Measurements from ENCODE around the gene MEGF11. TPM values are rescaled to one million over a fixed set of nuclear protein-coding genes. Genes with fewer than 3 reads are reported as not detected.
"Not testable (repeated sequence)": the region's sequence is repeated elsewhere in the genome, so short reads cannot be mapped to it uniquely, and the experiment has no call there.

The MEGF11 gene
- total RNA-seq, 5 donors from 2014 or later (not counting 1 experiment from before 2014, with no cell fraction given): 0.20 TPM; not detected in 4

GRCh38 chr15:65869126-65869953, 384.2 kb downstream of the MEGF11 start, which contains the start of gene RAB11A:
Gene RAB11A (plus strand): TSS chr15:65869491. CDS start chr15:65869586, 95 bp downstream.
- Mint-ChIP-seq H3K27ac (peak within 1 kb of the TSS; percentile 97), H3K27me3 (no peaks in the 10 kb centered on the region), H3K9me3 (no peaks in the 10 kb centered on the region), H3K4me1 (peaks cover 28 to 39% (median 35%) of the 10 kb centered on the region in 3 donors), H3K36me3 (peaks cover under 1% of the 10 kb centered on the region), H3K4me3 (peak within 1 kb of the TSS; percentile 95 to 100 (median 98))
- DNase-seq (peak; percentile 88 to 96 (median 93)), ATAC-seq (replicated peaks in 1 of 4) (peak; percentile 93 to 94 (median 94))
- under 1% methylated on average over 59 of the region's 62 CpGs for WGBS (ENCODE audit: insufficient coverage)
- Histone ChIP-seq H3K4me1 (ENCODE audit: control insufficient read depth in 1 of 2, extremely low read depth in 1 of 2, insufficient read depth in 2 of 2, low read length in 2 of 2) (peaks cover 0 to 27% of the 10 kb centered on the region in 2 experiments), H3K27me3 (replicated peaks in 1 of 2; ENCODE audit: control insufficient read depth in 2 of 2, extremely low read depth in 1 of 2, insufficient read depth in 2 of 2, low read length in 1 of 2) (no peaks in the 10 kb centered on the region), H3K4me3 (ENCODE audit: control insufficient read depth in 1 of 2, extremely low read depth in 1 of 2, low read length in 1 of 2) (peak within 1 kb of the TSS; percentile 89 to 99), H3K9me3 (no peaks in the 10 kb centered on the region), H3K36me3 (ENCODE audit: control insufficient read depth in 2 of 2, extremely low read depth in 1 of 2, insufficient read depth in 1 of 2, low read length in 1 of 2) (no peaks in the 10 kb centered on the region), H3K27ac (ENCODE audit: low read length) (peak within 1 kb of the TSS; percentile 98)
- POLR2A ChIA-PET: interaction anchor here (0.5 to 1.7 kb wide), 12 partner anchors 9 to 238 kb away, joined by 3 to 14 read pairs (median 3); partner anchors contain the start of gene DENND4A (in 1 of the 2)
- CTCF ChIA-PET: interaction anchor here in 1 of 2 donors (0.6 to 3.0 kb wide), 14 partner anchors 12 to 353 kb away, joined by 3 to 16 read pairs (median 4); partner anchors contain the start of gene INTS14

GRCh38 chr15:65868546-65869125, 384.9 kb downstream of the MEGF11 start:
- CTCF ChIA-PET: interaction anchor here in 1 of 2 donors (0.6 to 3.0 kb wide), 14 partner anchors 11 to 352 kb away, joined by 3 to 16 read pairs (median 5); partner anchors contain the start of gene INTS14
- H3K4me1 Mint-ChIP-seq: peaks cover 25 to 39% (median 31%) of the 10 kb centered on the region in 3 donors

GRCh38 chr15:65867933-65868332, 385.6 kb downstream of the MEGF11 start:
- H3K4me1 Mint-ChIP-seq: peaks cover 21 to 38% (median 26%) of the 10 kb centered on the region in 3 donors
- not testable (repeated sequence) for H3K27me3 ChIP-seq (replicated peaks in 1 of 2; ENCODE audit: control insufficient read depth in 2 of 2, extremely low read depth in 1 of 2, insufficient read depth in 2 of 2, low read length in 1 of 2); H3K9me3 Mint-ChIP-seq; H3K36me3 Mint-ChIP-seq; H3K9me3 ChIP-seq; ATAC-seq (replicated peaks in 1 of 4); H3K27ac Mint-ChIP-seq; H3K27ac ChIP-seq (ENCODE audit: low read length); H3K4me3 ChIP-seq (ENCODE audit: control insufficient read depth in 1 of 2, extremely low read depth in 1 of 2, low read length in 1 of 2); H3K36me3 ChIP-seq (ENCODE audit: control insufficient read depth in 2 of 2, extremely low read depth in 1 of 2, insufficient read depth in 1 of 2, low read length in 1 of 2); H3K27me3 Mint-ChIP-seq; DNase-seq
- peak overlapping the region in 1 of 3 donors; percentile 100 for H3K4me3 Mint-ChIP-seq
- 100% methylated on average over 5 of the region's 6 CpGs for WGBS (ENCODE audit: insufficient coverage)
- POLR2A ChIA-PET: interaction anchor here in 1 of 2 donors (1.6 to 1.7 kb wide), 2 partner anchors 76 to 82 kb away, joined by 4 to 14 read pairs; partner anchors contain the start of gene DENND4A
- peaks cover 0 to 24% of the 10 kb centered on the region in 2 experiments for H3K4me1 ChIP-seq (ENCODE audit: control insufficient read depth in 1 of 2, extremely low read depth in 1 of 2, insufficient read depth in 2 of 2, low read length in 2 of 2)
- CTCF ChIA-PET: interaction anchor here (0.6 to 3.0 kb wide), 5 partner anchors 14 to 332 kb away, joined by 3 to 16 read pairs (median 6); no protein-coding TSS in a partner anchor

More at GRCh38 chr15:65868546-65869125, 384.9 kb downstream of the MEGF11 start:
- H3K9me3 Mint-ChIP-seq: no peaks in the 10 kb centered on the region
- no peaks in the 10 kb centered on the region for H3K27me3 ChIP-seq (replicated peaks in 1 of 2; ENCODE audit: control insufficient read depth in 2 of 2, extremely low read depth in 1 of 2, insufficient read depth in 2 of 2, low read length in 1 of 2)
- POLR2A ChIA-PET: interaction anchor here (0.5 to 1.7 kb wide), 10 partner anchors 9 to 237 kb away, joined by 3 to 14 read pairs (median 3); partner anchors contain the start of gene DENND4A (in 1 of the 2)
- no peaks in the 10 kb centered on the region for H3K27me3 Mint-ChIP-seq
- ATAC-seq (replicated peaks in 1 of 4): no peak
- peak overlapping the region; percentile 89 to 99 for H3K4me3 ChIP-seq (ENCODE audit: control insufficient read depth in 1 of 2, extremely low read depth in 1 of 2, low read length in 1 of 2)
- H3K9me3 ChIP-seq: no peaks in the 10 kb centered on the region
- DNase-seq: no peak
- peak overlapping the region; percentile 97 for H3K27ac Mint-ChIP-seq
- 37% methylated on average over 6 of the region's 11 CpGs for WGBS (ENCODE audit: insufficient coverage)
- peak overlapping the region; percentile 95 to 100 (median 98) for H3K4me3 Mint-ChIP-seq
- no peaks in the 10 kb centered on the region for H3K36me3 Mint-ChIP-seq
- peaks cover 0 to 26% of the 10 kb centered on the region in 2 experiments for H3K4me1 ChIP-seq (ENCODE audit: control insufficient read depth in 1 of 2, extremely low read depth in 1 of 2, insufficient read depth in 2 of 2, low read length in 2 of 2)
- peak overlapping the region; percentile 98 for H3K27ac ChIP-seq (ENCODE audit: low read length)
- H3K36me3 ChIP-seq (ENCODE audit: control insufficient read depth in 2 of 2, extremely low read depth in 1 of 2, insufficient read depth in 1 of 2, low read length in 1 of 2): no peaks in the 10 kb centered on the region

- POLR2A ChIA-PET: no interaction called here
- Histone ChIP-seq H3K36me3 (ENCODE audit: control insufficient read depth in 2 of 2, extremely low read depth in 1 of 2, insufficient read depth in 1 of 2, low read length in 1 of 2) (no peaks in the 10 kb centered on the region), H3K9me3 (no peaks in the 10 kb centered on the region), H3K4me1 (ENCODE audit: control insufficient read depth in 1 of 2, extremely low read depth in 1 of 2, insufficient read depth in 2 of 2, low read length in 2 of 2) (peaks cover 0 to 23% of the 10 kb centered on the region in 2 experiments), H3K27ac (ENCODE audit: low read length) (no peak overlapping the region), H3K27me3 (replicated peaks in 1 of 2; ENCODE audit: control insufficient read depth in 2 of 2, extremely low read depth in 1 of 2, insufficient read depth in 2 of 2, low read length in 1 of 2) (no peaks in the 10 kb centered on the region), H3K4me3 (ENCODE audit: control insufficient read depth in 1 of 2, extremely low read depth in 1 of 2, low read length in 1 of 2) (no peak overlapping the region)
- DNase-seq (no peak), ATAC-seq (replicated peaks in 1 of 4) (no peak)
- Mint-ChIP-seq H3K36me3 (no peaks in the 10 kb centered on the region), H3K27ac (no peak overlapping the region), H3K27me3 (no peaks in the 10 kb centered on the region), H3K4me1 (peaks cover 15 to 33% (median 23%) of the 10 kb centered on the region in 3 donors), H3K9me3 (no peaks in the 10 kb centered on the region), H3K4me3 (no peak overlapping the region)
- WGBS (ENCODE audit: insufficient coverage): no CpG with 5 or more reads among the region's 3 CpGs
- CTCF ChIA-PET: interaction anchor here (0.7 kb wide), 3 partner anchors 33 to 331 kb away, joined by 3 to 6 read pairs (median 3); no protein-coding TSS in a partner anchor
These were observed 386.3 kb downstream of the MEGF11 start for GRCh38 chr15:65867244-65867643.

GRCh38 chr15:65863106-65863505, 390.4 kb downstream of the MEGF11 start:
- DNase-seq (no peak), ATAC-seq (replicated peaks in 1 of 4) (no peak)
- Mint-ChIP-seq H3K27ac (no peak overlapping the region), H3K9me3 (no peaks in the 10 kb centered on the region), H3K4me3 (no peak overlapping the region), H3K27me3 (no peaks in the 10 kb centered on the region), H3K4me1 (peaks cover 0 to 12% (median 4%) of the 10 kb centered on the region in 3 donors), H3K36me3 (no peaks in the 10 kb centered on the region)
- Histone ChIP-seq H3K27me3 (replicated peaks in 1 of 2; ENCODE audit: control insufficient read depth in 2 of 2, extremely low read depth in 1 of 2, insufficient read depth in 2 of 2, low read length in 1 of 2) (no peaks in the 10 kb centered on the region), H3K9me3 (no peaks in the 10 kb centered on the region), H3K4me3 (ENCODE audit: control insufficient read depth in 1 of 2, extremely low read depth in 1 of 2, low read length in 1 of 2) (no peak overlapping the region), H3K27ac (ENCODE audit: low read length) (no peak overlapping the region), H3K4me1 (ENCODE audit: control insufficient read depth in 1 of 2, extremely low read depth in 1 of 2, insufficient read depth in 2 of 2, low read length in 2 of 2) (peaks cover 2 to 3% of the 10 kb centered on the region in 2 experiments), H3K36me3 (ENCODE audit: control insufficient read depth in 2 of 2, extremely low read depth in 1 of 2, insufficient read depth in 1 of 2, low read length in 1 of 2) (no peaks in the 10 kb centered on the region)
- 100% methylated on average over 1 of the region's 6 CpGs for WGBS (ENCODE audit: insufficient coverage)
- POLR2A ChIA-PET: interaction anchor here (0.6 to 1.3 kb wide), 3 partner anchors 38 to 393 kb away, joined by 3 to 4 read pairs (median 4); partner anchors contain the start of gene DENND4A (in 1 of the 2)
- CTCF ChIA-PET: interaction anchor here (0.5 to 1.3 kb wide), 8 partner anchors 9 to 252 kb away, joined by 3 to 8 read pairs (median 4); partner anchors contain the start of gene INTS14 (in 1 of the 2)

All from T-cell (primary cell).